SK-N-SH (cell line): Measurements from ENCODE around the gene NOL4. TPM values are rescaled to one million over a fixed set of nuclear protein-coding genes. Genes with fewer than 3 reads are reported as not detected.

Experiments
- CTCF ChIA-PET: fragments of 300-600, 350-600 bp; formaldehyde crosslinking; extraction: SDS; loops from one replicate; lab custom pipeline; 2021; lab: Yijun Ruan, JAX
- POLR2A ChIA-PET: fragments of 350-600 bp; sonication (Branson Sonifier 250); formaldehyde crosslinking; extraction: SDS; loops from one replicate; lab custom pipeline; 2020; ENCODE audit warnings: antibody characterized with exemption, inconsistent platforms; lab: Yijun Ruan, JAX
- DNase-seq: peaks from one replicate; pipeline ENCODE4 v3.0.0; 2012
- H2AFZ ChIP-seq: fragments of 200-600 bp; sonication (generic); 2 replicates; pipeline ENCODE4 v1.8.1; 2016; ENCODE audit warnings: antibody characterized with exemption, mild to moderate bottlenecking, low read depth
- H3F3A ChIP-seq: fragments of 200-600 bp; sonication (generic); replicated peaks from 2 replicates; pipeline ENCODE3; 2016; ENCODE audit warnings: antibody characterized with exemption, mild to moderate bottlenecking; ENCODE audit not compliant: insufficient read depth
- H3K27ac ChIP-seq, 2 experiments: fragments of 200-500 bp in 1 of 2; fragments of 200-600 bp in 1 of 2; sonication (Bioruptor generic) in 1 of 2; sonication (generic), shearing (Covaris generic) in 1 of 2; 2 replicates each; pipeline versions ENCODE4 v1.5.1 to v1.6.1; 2014 to 2016; ENCODE audit warnings: low read depth in 2 of 2, inconsistent platforms in 1 of 2, low read length in 1 of 2, mild to moderate bottlenecking in 1 of 2, mixed read lengths in 1 of 2
- H3K27me3 ChIP-seq: fragments of 200-600 bp; sonication (generic), shearing (Covaris generic); 2 replicates; pipeline ENCODE4 v1.6.1; 2016; ENCODE audit warnings: mixed run types; ENCODE audit not compliant: insufficient read depth
- H3K36me3 ChIP-seq, 2 experiments: fragments of 200-500 bp in 1 of 2; fragments of 200-600 bp in 1 of 2; sonication (Bioruptor generic) in 1 of 2; sonication (generic) in 1 of 2; replicated peaks in 1 of 2; 2 replicates each; pipeline versions ENCODE3 to v1.5.1; 2014 to 2016; ENCODE audit warnings: low read length in 1 of 2, mild to moderate bottlenecking in 1 of 2; ENCODE audit not compliant: insufficient read depth in 2 of 2, control insufficient read depth in 1 of 2
- H3K4me1 ChIP-seq, 2 experiments: fragments of 200-500 bp in 1 of 2; fragments of 200-600 bp in 1 of 2; sonication (Bioruptor generic) in 1 of 2; sonication (generic), shearing (Covaris generic) in 1 of 2; 2 replicates each; pipeline versions ENCODE4 v1.5.1 to v1.6.1; 2014 to 2016; ENCODE audit warnings: low read depth in 1 of 2, low read length in 1 of 2, mixed run types in 1 of 2; ENCODE audit not compliant: insufficient read depth in 2 of 2, control insufficient read depth in 1 of 2
- H3K4me2 ChIP-seq: fragments of 200-600 bp; sonication (generic), shearing (Covaris generic); 2 replicates; pipeline ENCODE4 v1.6.1; 2017; ENCODE audit warnings: mixed run types
- H3K4me3 ChIP-seq, 2 experiments: fragments of 200-500 bp in 1 of 2; fragments of 200-600 bp in 1 of 2; sonication (Bioruptor generic) in 1 of 2; sonication (generic), shearing (Covaris generic) in 1 of 2; 2 replicates each; pipeline versions ENCODE4 v1.5.1 to v1.8.1; 2014 to 2016; ENCODE audit warnings: low read depth in 2 of 2, inconsistent platforms in 1 of 2, low read length in 1 of 2, mild to moderate bottlenecking in 1 of 2, mixed read lengths in 1 of 2, moderate library complexity in 1 of 2
- H3K79me2 ChIP-seq: fragments of 200-600 bp; sonication (generic); 2 replicates; pipeline ENCODE4 v1.8.1; 2017; ENCODE audit warnings: mild to moderate bottlenecking; ENCODE audit not compliant: insufficient read depth
- H3K9ac ChIP-seq: fragments of 200-600 bp; sonication (generic); 2 replicates; pipeline ENCODE4 v1.6.1; 2017; ENCODE audit warnings: mixed run types
- H3K9me2 ChIP-seq: fragments of 200-600 bp; sonication (generic); 2 replicates; pipeline ENCODE4 v1.6.1; 2017; ENCODE audit warnings: mixed run types
- H3K9me3 ChIP-seq: fragments of 200-600 bp; sonication (generic); 2 replicates; pipeline ENCODE4 v1.6.1; 2017; ENCODE audit warnings: mixed run types, mild to moderate bottlenecking, moderate library complexity
- H4K20me1 ChIP-seq: fragments of 200-600 bp; sonication (generic); 2 replicates; pipeline ENCODE4 v1.6.1; 2017; ENCODE audit warnings: mild to moderate bottlenecking, mixed run types; ENCODE audit not compliant: insufficient read depth
- CTCF ChIP-seq: fragments of 200-600 bp; sonication (generic); IDR thresholded peaks from 2 replicates; pipeline ENCODE4 v1.6.1; 2017; ENCODE audit warnings: antibody characterized with exemption, mild to moderate bottlenecking, moderate library complexity
- GATA2 ChIP-seq: sonication (generic); formaldehyde crosslinking; IDR thresholded peaks from 2 replicates; pipeline ENCODE4 v1.5.0; 2020; ENCODE audit warnings: mild to moderate bottlenecking, missing genetic modification reagents
- NFIC ChIP-seq: IDR thresholded peaks from 2 replicates; pipeline ENCODE4 v1.4.0; 2012; ENCODE audit warnings: borderline replicate concordance
- NRF1 ChIP-seq: IDR thresholded peaks from 2 replicates; pipeline ENCODE4 v1.6.1; 2012; ENCODE audit warnings: low read depth, mild to moderate bottlenecking, low read length
- PBX3 ChIP-seq: IDR thresholded peaks from 2 replicates; pipeline ENCODE4; 2012
- RAD21 ChIP-seq: IDR thresholded peaks from 2 replicates; pipeline ENCODE4 v1.6.1; 2012; ENCODE audit warnings: mild to moderate bottlenecking, low read length
- RCOR1 ChIP-seq: fragments of 150-350 bp; IDR thresholded peaks from 2 replicates; pipeline ENCODE4 v1.6.1; 2017; ENCODE audit warnings: antibody characterized with exemption, low read length
- TAF1 ChIP-seq: IDR thresholded peaks from 2 replicates; pipeline ENCODE4 v1.6.1; 2012; ENCODE audit warnings: low read depth, mild to moderate bottlenecking, low read length, moderate library complexity, borderline replicate concordance
- WGBS: methylation state at CpG from one replicate; pipeline ENCODE4 v1.1.6; 2017; ENCODE audit warnings: low lambda C conversion rate; 5-methylcytosine and 5-hydroxymethylcytosine counted together
- polyA plus RNA-seq, 3 experiments: library from polyadenylated mRNA; depleted of rRNA; stranded (reverse); fragments of >200 nt; gene quantifications; 2 replicates each; pipeline ENCODE4 v1.2.3, GENCODE V29; 2012
- TF ChIP-seq, protein P1 (sequence below): IDR thresholded peaks from 2 replicates; pipeline ENCODE4 v1.4.0; 2012; ENCODE audit warnings: low read depth
- TF ChIP-seq, protein P2 (sequence below): IDR thresholded peaks from 2 replicates; pipeline ENCODE4 v1.4.0; 2012; ENCODE audit warnings: low read depth, borderline replicate concordance
- TF ChIP-seq, protein P3 (sequence below): IDR thresholded peaks from 2 replicates; pipeline ENCODE4 v1.6.1; 2012; ENCODE audit warnings: mild to moderate bottlenecking, low read depth, low read length, moderate library complexity
- TF ChIP-seq, protein P4 (sequence below): fragments of 150-350 bp; IDR thresholded peaks from 2 replicates; pipeline ENCODE4 v1.6.1; 2016; ENCODE audit warnings: mild to moderate bottlenecking, low read depth, low read length
- TF ChIP-seq, protein P5 (sequence below): fragments of 150-350 bp; IDR thresholded peaks from 2 replicates; pipeline ENCODE4 v1.6.1; 2017; ENCODE audit warnings: antibody characterized with exemption, low read length, low read depth, borderline replicate concordance

The NOL4 gene
- polyA plus RNA-seq, 1 of the 3 experiments (the other 2 are of a cell fraction): 0.07 TPM

- H3K4me1 ChIP-seq: peaks cover 0 to 5% of the 10 kb centered on the region in 2 experiments; a peak in 2 of 4 replicates
- CTCF ChIA-PET: interaction anchor here (0.6 to 5.7 kb wide), 8 partner anchors 60 to 585 kb away, joined by 3 to 49 read pairs (median 7); no protein-coding TSS in a partner anchor
- peak; percentile 57 for DNase-seq
- TF ChIP-seq, protein P1, sequence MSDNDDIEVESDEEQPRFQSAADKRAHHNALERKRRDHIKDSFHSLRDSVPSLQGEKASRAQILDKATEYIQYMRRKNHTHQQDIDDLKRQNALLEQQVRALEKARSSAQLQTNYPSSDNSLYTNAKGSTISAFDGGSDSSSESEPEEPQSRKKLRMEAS: 0 out of 2 replicates have a peak, but pooled peaks have one; percentile 25
- TF ChIP-seq, protein P2, sequence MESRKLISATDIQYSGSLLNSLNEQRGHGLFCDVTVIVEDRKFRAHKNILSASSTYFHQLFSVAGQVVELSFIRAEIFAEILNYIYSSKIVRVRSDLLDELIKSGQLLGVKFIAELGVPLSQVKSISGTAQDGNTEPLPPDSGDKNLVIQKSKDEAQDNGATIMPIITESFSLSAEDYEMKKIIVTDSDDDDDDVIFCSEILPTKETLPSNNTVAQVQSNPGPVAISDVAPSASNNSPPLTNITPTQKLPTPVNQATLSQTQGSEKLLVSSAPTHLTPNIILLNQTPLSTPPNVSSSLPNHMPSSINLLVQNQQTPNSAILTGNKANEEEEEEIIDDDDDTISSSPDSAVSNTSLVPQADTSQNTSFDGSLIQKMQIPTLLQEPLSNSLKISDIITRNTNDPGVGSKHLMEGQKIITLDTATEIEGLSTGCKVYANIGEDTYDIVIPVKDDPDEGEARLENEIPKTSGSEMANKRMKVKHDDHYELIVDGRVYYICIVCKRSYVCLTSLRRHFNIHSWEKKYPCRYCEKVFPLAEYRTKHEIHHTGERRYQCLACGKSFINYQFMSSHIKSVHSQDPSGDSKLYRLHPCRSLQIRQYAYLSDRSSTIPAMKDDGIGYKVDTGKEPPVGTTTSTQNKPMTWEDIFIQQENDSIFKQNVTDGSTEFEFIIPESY: no peak
- TF ChIP-seq NFIC (no peak), TAF1 (no peak), RCOR1 (no peak), RAD21 (0 out of 2 replicates have a peak, but pooled peaks have one; percentile 1), PBX3 (no peak), NRF1 (no peak), GATA2 (CRISPR knock-in tag) (no peak), CTCF (no peak)
- TF ChIP-seq, protein P3, sequence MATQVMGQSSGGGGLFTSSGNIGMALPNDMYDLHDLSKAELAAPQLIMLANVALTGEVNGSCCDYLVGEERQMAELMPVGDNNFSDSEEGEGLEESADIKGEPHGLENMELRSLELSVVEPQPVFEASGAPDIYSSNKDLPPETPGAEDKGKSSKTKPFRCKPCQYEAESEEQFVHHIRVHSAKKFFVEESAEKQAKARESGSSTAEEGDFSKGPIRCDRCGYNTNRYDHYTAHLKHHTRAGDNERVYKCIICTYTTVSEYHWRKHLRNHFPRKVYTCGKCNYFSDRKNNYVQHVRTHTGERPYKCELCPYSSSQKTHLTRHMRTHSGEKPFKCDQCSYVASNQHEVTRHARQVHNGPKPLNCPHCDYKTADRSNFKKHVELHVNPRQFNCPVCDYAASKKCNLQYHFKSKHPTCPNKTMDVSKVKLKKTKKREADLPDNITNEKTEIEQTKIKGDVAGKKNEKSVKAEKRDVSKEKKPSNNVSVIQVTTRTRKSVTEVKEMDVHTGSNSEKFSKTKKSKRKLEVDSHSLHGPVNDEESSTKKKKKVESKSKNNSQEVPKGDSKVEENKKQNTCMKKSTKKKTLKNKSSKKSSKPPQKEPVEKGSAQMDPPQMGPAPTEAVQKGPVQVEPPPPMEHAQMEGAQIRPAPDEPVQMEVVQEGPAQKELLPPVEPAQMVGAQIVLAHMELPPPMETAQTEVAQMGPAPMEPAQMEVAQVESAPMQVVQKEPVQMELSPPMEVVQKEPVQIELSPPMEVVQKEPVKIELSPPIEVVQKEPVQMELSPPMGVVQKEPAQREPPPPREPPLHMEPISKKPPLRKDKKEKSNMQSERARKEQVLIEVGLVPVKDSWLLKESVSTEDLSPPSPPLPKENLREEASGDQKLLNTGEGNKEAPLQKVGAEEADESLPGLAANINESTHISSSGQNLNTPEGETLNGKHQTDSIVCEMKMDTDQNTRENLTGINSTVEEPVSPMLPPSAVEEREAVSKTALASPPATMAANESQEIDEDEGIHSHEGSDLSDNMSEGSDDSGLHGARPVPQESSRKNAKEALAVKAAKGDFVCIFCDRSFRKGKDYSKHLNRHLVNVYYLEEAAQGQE: no peak
- TF ChIP-seq, protein P4, sequence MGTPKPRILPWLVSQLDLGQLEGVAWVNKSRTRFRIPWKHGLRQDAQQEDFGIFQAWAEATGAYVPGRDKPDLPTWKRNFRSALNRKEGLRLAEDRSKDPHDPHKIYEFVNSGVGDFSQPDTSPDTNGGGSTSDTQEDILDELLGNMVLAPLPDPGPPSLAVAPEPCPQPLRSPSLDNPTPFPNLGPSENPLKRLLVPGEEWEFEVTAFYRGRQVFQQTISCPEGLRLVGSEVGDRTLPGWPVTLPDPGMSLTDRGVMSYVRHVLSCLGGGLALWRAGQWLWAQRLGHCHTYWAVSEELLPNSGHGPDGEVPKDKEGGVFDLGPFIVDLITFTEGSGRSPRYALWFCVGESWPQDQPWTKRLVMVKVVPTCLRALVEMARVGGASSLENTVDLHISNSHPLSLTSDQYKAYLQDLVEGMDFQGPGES: no peak
- TF ChIP-seq, protein P5, sequence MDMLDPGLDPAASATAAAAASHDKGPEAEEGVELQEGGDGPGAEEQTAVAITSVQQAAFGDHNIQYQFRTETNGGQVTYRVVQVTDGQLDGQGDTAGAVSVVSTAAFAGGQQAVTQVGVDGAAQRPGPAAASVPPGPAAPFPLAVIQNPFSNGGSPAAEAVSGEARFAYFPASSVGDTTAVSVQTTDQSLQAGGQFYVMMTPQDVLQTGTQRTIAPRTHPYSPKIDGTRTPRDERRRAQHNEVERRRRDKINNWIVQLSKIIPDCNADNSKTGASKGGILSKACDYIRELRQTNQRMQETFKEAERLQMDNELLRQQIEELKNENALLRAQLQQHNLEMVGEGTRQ: no peak
- peak overlapping the region; percentile 92 for H3K4me2 ChIP-seq
- POLR2A ChIA-PET: interaction anchor here (0.9 to 1.5 kb wide), 3 partner anchors 64 to 101 kb away, joined by 4 to 16 read pairs (median 5); no protein-coding TSS in a partner anchor
- no peaks in the 10 kb centered on the region for H4K20me1 ChIP-seq
- H3K9ac ChIP-seq: no peak overlapping the region
- H3F3A ChIP-seq: no peaks in the 10 kb centered on the region
- H3K9me3 ChIP-seq: no peaks in the 10 kb centered on the region
- H3K4me3 ChIP-seq: peak overlapping the region; percentile 58 to 63
- 3% methylated on average over 29 of the region's 51 CpGs for WGBS
- no peaks in the 10 kb centered on the region for H3K79me2 ChIP-seq
- peak overlapping the region in 1 of 2 experiments; percentile 97; a peak in 2 of 4 replicates for H3K27ac ChIP-seq
- H3K9me2 ChIP-seq: no peaks in the 10 kb centered on the region
- H3K36me3 ChIP-seq: no peaks in the 10 kb centered on the region
- H3K27me3 ChIP-seq: peaks cover 37% of the 10 kb centered on the region
- no peak overlapping the region for H2AFZ ChIP-seq
Observed at GRCh38 chr18:34223164-34223892, 1.4 kb downstream of the NOL4 start.
